RPMI7951 (cell line): ENCODE data around the gene GRIP2. TPM values are rescaled to one million over a fixed set of nuclear protein-coding genes. Genes with fewer than 3 reads are reported as not detected.
A peak's percentile ranks its signal among the peaks of the same experiment; 100 is the strongest.

Experiments used
- DNase-seq: peaks from one replicate; pipeline ENCODE4 v3.0.0-alpha.2; 2012; ENCODE audit warnings: low read depth
- total RNA-seq: library from RNA; depleted of rRNA; stranded (reverse); fragments of >200 nt; shearing (Covaris generic); gene quantifications from 2 replicates; pipeline ENCODE4 v1.2.3, GENCODE V29; 2014

Gene GRIP2
- total RNA-seq, 1 experiment from 2014 or later: under 0.01 TPM

GRCh38 chr3:14561051-14561960, 21.2 kb upstream of the GRIP2 start:
- peak; percentile 40 for DNase-seq

GRCh38 chr3:14560110-14560509, 20.0 kb upstream of the GRIP2 start:
- DNase-seq: no peak

GRCh38 chr3:14558029-14558428, 17.9 kb upstream of the GRIP2 start:
- no peak for DNase-seq

- no peak for DNase-seq
Observed at GRCh38 chr3:14555835-14556234, 15.7 kb upstream of the GRIP2 start.

- no peak for DNase-seq
Observed at GRCh38 chr3:14554715-14555114, 14.6 kb upstream of the GRIP2 start.

- peak; percentile 24 for DNase-seq
Observed at GRCh38 chr3:14553871-14554270, 13.7 kb upstream of the GRIP2 start.

GRCh38 chr3:14552717-14553116, 12.6 kb upstream of the GRIP2 start:
- DNase-seq: no peak

GRCh38 chr3:14552041-14552648, 12.0 kb upstream of the GRIP2 start:
- DNase-seq: peak; percentile 76

- peak; percentile 55 for DNase-seq
Observed at GRCh38 chr3:14550651-14551611, 10.8 kb upstream of the GRIP2 start.

- no peak for DNase-seq
Observed at GRCh38 chr3:14550181-14550580, 10.0 kb upstream of the GRIP2 start.

GRCh38 chr3:14549256-14549919, 9.2 kb upstream of the GRIP2 start:
- peak; percentile 41 for DNase-seq

- peak; percentile 64 for DNase-seq
Observed at GRCh38 chr3:14548321-14548729, 8.2 kb upstream of the GRIP2 start.

- no peak for DNase-seq
Observed at GRCh38 chr3:14547693-14548092, 7.6 kb upstream of the GRIP2 start.

- no peak for DNase-seq
Observed at GRCh38 chr3:14546041-14546440, 5.9 kb upstream of the GRIP2 start.

GRCh38 chr3:14545251-14545635, 5.1 kb upstream of the GRIP2 start:
- no peak for DNase-seq

- DNase-seq: no peak
Observed at GRCh38 chr3:14544282-14545250, 4.4 kb upstream of the GRIP2 start.

GRCh38 chr3:14543446-14543845, 3.3 kb upstream of the GRIP2 start:
- no peak for DNase-seq

GRCh38 chr3:14542656-14543055, 2.5 kb upstream of the GRIP2 start:
- no peak for DNase-seq

- DNase-seq: no peak
Observed at GRCh38 chr3:14541646-14542045, 1.5 kb upstream of the GRIP2 start.

GRCh38 chr3:14540821-14541385, 761 bp upstream of the GRIP2 start:
- no peak for DNase-seq
